WTC11 (cell line): ENCODE data around the gene CARD9. TPM values are rescaled to one million over a fixed set of nuclear protein-coding genes. Genes with fewer than 3 reads are reported as not detected.

ENCODE experiments used
- ATAC-seq: fragments of 200-7000 bp; cut with Tn5 transposase; 2 replicates; pipeline ENCODE4 v1.10.0; 2021; ENCODE audit warnings: mild to moderate bottlenecking, moderate library complexity
- CTCF ChIA-PET: fragments of 300-600 bp; sonication (Branson Sonifier 250); formaldehyde crosslinking; loops from one replicate; lab custom pipeline; 2021; ENCODE audit warnings: antibody characterized with exemption; lab: Charles Lee
- POLR2A ChIA-PET: fragments of 350-600 bp; sonication (Branson Sonifier 250); formaldehyde crosslinking; loops from one replicate; lab custom pipeline; 2021; ENCODE audit warnings: antibody characterized with exemption; lab: Charles Lee
- DNase-seq: peaks from one replicate; pipeline ENCODE4 v3.0.0; 2021; ENCODE audit warnings: low spot score
- H3K27ac Mint-ChIP-seq: 2 replicates; pipeline ENCODE4 v1.8.0; 2021; ENCODE audit warnings: mixed read lengths
- H3K27me3 Mint-ChIP-seq: 2 replicates; pipeline ENCODE4 v1.8.0; 2021; ENCODE audit warnings: low read depth, mild to moderate bottlenecking, moderate library complexity, mixed read lengths
- H3K36me3 Mint-ChIP-seq: 2 replicates; pipeline ENCODE4 v1.8.0; 2021; ENCODE audit warnings: mixed read lengths
- H3K4me1 Mint-ChIP-seq: 2 replicates; pipeline ENCODE4 v1.8.0; 2022; ENCODE audit warnings: mixed read lengths
- H3K4me3 Mint-ChIP-seq: 2 replicates; pipeline ENCODE4 v1.8.0; 2021; ENCODE audit warnings: mild to moderate bottlenecking, moderate library complexity, mixed read lengths
- H3K9me3 Mint-ChIP-seq: 2 replicates; pipeline ENCODE4 v1.8.0; 2021; ENCODE audit warnings: mixed read lengths
- ATF2 ChIP-seq: sonication (generic); formaldehyde crosslinking; IDR thresholded peaks from 2 replicates; pipeline ENCODE4 v1.8.1; 2022; ENCODE audit warnings: low read depth, missing genetic modification reagents, borderline replicate concordance
- ATF6 ChIP-seq: sonication (generic); formaldehyde crosslinking; IDR thresholded peaks from 2 replicates; pipeline ENCODE4 v1.8.1; 2023; ENCODE audit warnings: mild to moderate bottlenecking, missing genetic modification reagents
- CTCF ChIP-seq: fragments of 200-600 bp; IDR thresholded peaks from 2 replicates; pipeline ENCODE4 v1.8.0; 2022; ENCODE audit warnings: antibody characterized with exemption
- ELF4 ChIP-seq: sonication (generic); formaldehyde crosslinking; IDR thresholded peaks from 2 replicates; pipeline ENCODE4 v1.8.1; 2022; ENCODE audit warnings: low read depth, mild to moderate bottlenecking, moderate library complexity, missing genetic modification reagents
- EMX1 ChIP-seq: fragments of 250-450 bp; sonication (Bioruptor Pico); IDR thresholded peaks from 2 replicates; pipeline ENCODE4 v1.8.0; 2021; ENCODE audit warnings: mild to moderate bottlenecking
- ESRRA ChIP-seq: sonication (generic); formaldehyde crosslinking; IDR thresholded peaks from 2 replicates; pipeline ENCODE4 v1.8.1; 2022; ENCODE audit warnings: mild to moderate bottlenecking, missing genetic modification reagents, borderline replicate concordance
- FOXP1 ChIP-seq: sonication (generic); formaldehyde crosslinking; IDR thresholded peaks from 2 replicates; pipeline ENCODE4 v1.8.0; 2022; ENCODE audit warnings: missing genetic modification reagents, mild to moderate bottlenecking, moderate library complexity, borderline replicate concordance
- MLX ChIP-seq: sonication (generic); formaldehyde crosslinking; IDR thresholded peaks from 2 replicates; pipeline ENCODE4 v1.8.1; 2023; ENCODE audit warnings: mild to moderate bottlenecking, missing genetic modification reagents, moderate library complexity
- STAT6 ChIP-seq: sonication (generic); formaldehyde crosslinking; conservative IDR thresholded peaks from 2 replicates; pipeline ENCODE4 v1.8.1; 2023; ENCODE audit warnings: mild to moderate bottlenecking, low read depth, missing genetic modification reagents, moderate library complexity
- TCF7 ChIP-seq: sonication (generic); formaldehyde crosslinking; IDR thresholded peaks from 2 replicates; pipeline ENCODE4 v1.8.0; 2022; ENCODE audit warnings: mild to moderate bottlenecking, low read depth, missing genetic modification reagents, moderate library complexity
- TEAD1 ChIP-seq: sonication (generic); formaldehyde crosslinking; IDR thresholded peaks from 2 replicates; pipeline ENCODE4 v1.8.0; 2022; ENCODE audit warnings: mild to moderate bottlenecking, missing genetic modification reagents
- TP53 ChIP-seq: sonication (generic); formaldehyde crosslinking; IDR thresholded peaks from 2 replicates; pipeline ENCODE4 v1.8.1; 2023; ENCODE audit warnings: mild to moderate bottlenecking, missing genetic modification reagents
- ZBTB21 ChIP-seq: sonication (generic); formaldehyde crosslinking; IDR thresholded peaks from 2 replicates; pipeline ENCODE4 v1.8.1; 2023; ENCODE audit warnings: mild to moderate bottlenecking, missing genetic modification reagents, borderline replicate concordance
- ZNF232 ChIP-seq: sonication (generic); formaldehyde crosslinking; IDR thresholded peaks from 2 replicates; pipeline ENCODE4 v1.8.0; 2022; ENCODE audit warnings: mild to moderate bottlenecking, missing genetic modification reagents
- ZNF317 ChIP-seq: sonication (generic); formaldehyde crosslinking; IDR thresholded peaks from 2 replicates; pipeline ENCODE4 v1.8.1; 2023; ENCODE audit warnings: low read depth, mild to moderate bottlenecking, moderate library complexity, missing genetic modification reagents, borderline replicate concordance
- ZNF396 ChIP-seq: fragments of 250-450 bp; sonication (Bioruptor Pico); IDR thresholded peaks from 2 replicates; pipeline ENCODE4 v1.8.0; 2021; ENCODE audit warnings: mild to moderate bottlenecking, moderate library complexity, borderline replicate concordance
- total RNA-seq: library from RNA; stranded (reverse); gene quantifications from 3 replicates; pipeline ENCODE4 v1.2.3, GENCODE V29; 2021

The CARD9 gene
- total RNA-seq, 1 experiment from 2014 or later: 0.96 TPM

GRCh38 chr9:136377341-136378169 lies 4.1 kb upstream of the CARD9 start:
- POLR2A ChIA-PET: interaction anchor here (0.8 kb wide), 1 partner anchor 247 kb away, joined by 3 read pairs; no protein-coding TSS in a partner anchor
- no peak for TF ChIP-seq MLX (CRISPR knock-in tag)
- TF ChIP-seq ESRRA: no peak
- TF ChIP-seq TEAD1: no peak
- no peak for TF ChIP-seq ZNF232 (CRISPR knock-in tag)
- TF ChIP-seq ELF4 (CRISPR knock-in tag): no peak
- TF ChIP-seq TP53 (CRISPR knock-in tag): no peak
- TF ChIP-seq TCF7 (CRISPR knock-in tag): no peak
- TF ChIP-seq ATF2 (CRISPR knock-in tag): no peak
- TF ChIP-seq CTCF: no peak
- no peak overlapping the region for H3K27ac Mint-ChIP-seq
- H3K4me1 Mint-ChIP-seq: no peaks in the 10 kb centered on the region
- CTCF ChIA-PET: interaction anchor here (0.8 to 1.2 kb wide), 2 partner anchors 24 to 38 kb away, joined by 3 to 4 read pairs; no protein-coding TSS in a partner anchor
- DNase-seq: no peak
- no peak for ATAC-seq
- no peaks in the 10 kb centered on the region for H3K9me3 Mint-ChIP-seq
- H3K27me3 Mint-ChIP-seq: no peaks in the 10 kb centered on the region
- H3K4me3 Mint-ChIP-seq: no peak overlapping the region
- H3K36me3 Mint-ChIP-seq: no peaks in the 10 kb centered on the region; the same call in none of the 2 replicates

GRCh38 chr9:136376457-136376856 lies 3.0 kb upstream of the CARD9 start:
- no peak overlapping the region for H3K27ac Mint-ChIP-seq

GRCh38 chr9:136375096-136375495 lies 1.6 kb upstream of the CARD9 start:
- POLR2A ChIA-PET: no interaction called here
- no peak overlapping the region for H3K27ac Mint-ChIP-seq
- H3K27me3 Mint-ChIP-seq: no peaks in the 10 kb centered on the region
- DNase-seq (no peak), ATAC-seq (no peak)
- no peaks in the 10 kb centered on the region for H3K9me3 Mint-ChIP-seq
- no peaks in the 10 kb centered on the region for H3K4me1 Mint-ChIP-seq
- H3K36me3 Mint-ChIP-seq: no peaks in the 10 kb centered on the region
- no peak overlapping the region for H3K4me3 Mint-ChIP-seq
- CTCF ChIA-PET: interaction anchor here (2.6 kb wide), 1 partner anchor 11 kb away, joined by 14 read pairs; the partner anchor contains the start of gene DNLZ
- TF ChIP-seq ZNF396: no peak
- TF ChIP-seq EMX1 (CRISPR knock-in tag): no peak
- no peak for TF ChIP-seq ATF2 (CRISPR knock-in tag)
- TF ChIP-seq STAT6 (CRISPR knock-in tag): no peak
- TF ChIP-seq FOXP1 (CRISPR knock-in tag): no peak

More at GRCh38 chr9:136376457-136376856, 3.0 kb upstream of the CARD9 start:
- Mint-ChIP-seq H3K9me3 (no peaks in the 10 kb centered on the region), H3K36me3 (no peaks in the 10 kb centered on the region; the same call in 1 of the 2 replicates), H3K27me3 (no peaks in the 10 kb centered on the region)
- no peak for TF ChIP-seq ZNF317 (CRISPR knock-in tag)
- TF ChIP-seq ZBTB21 (CRISPR knock-in tag): no peak
- TF ChIP-seq ATF6: no peak
- TF ChIP-seq ESRRA: no peak
- TF ChIP-seq, all 79 proteins: peak for 0
- POLR2A ChIA-PET: no interaction called here
- no peaks in the 10 kb centered on the region for H3K4me1 Mint-ChIP-seq
- no peak for ATAC-seq
- no peak for DNase-seq
- CTCF ChIA-PET: interaction anchor here (1.2 kb wide), 1 partner anchor 37 kb away, joined by 4 read pairs; no protein-coding TSS in a partner anchor
- H3K4me3 Mint-ChIP-seq: no peak overlapping the region
